HepG2 (cell line): Measurements from ENCODE around the gene SH2D7. TPM values are rescaled to one million over a fixed set of nuclear protein-coding genes. Genes with fewer than 3 reads are reported as not detected.

Experiments used
- ATAD3A ChIP-seq: sonication (generic); formaldehyde crosslinking; IDR thresholded peaks from 2 replicates; pipeline ENCODE4 v1.4.0; 2020; ENCODE audit warnings: missing genetic modification reagents
- DMTF1 ChIP-seq: sonication (generic); formaldehyde crosslinking; IDR thresholded peaks from 2 replicates; pipeline ENCODE4 v1.4.0; 2020; ENCODE audit warnings: mild to moderate bottlenecking, missing genetic modification reagents
- FUBP1 ChIP-seq: sonication (generic); formaldehyde crosslinking; IDR thresholded peaks from 2 replicates; pipeline ENCODE4 v1.5.1; 2020; ENCODE audit warnings: missing genetic modification reagents, mild to moderate bottlenecking, borderline replicate concordance
- GATA4 ChIP-seq: sonication (generic); IDR thresholded peaks from 2 replicates; pipeline ENCODE4 v1.6.1; 2016; ENCODE audit warnings: antibody characterized with exemption, low read depth, borderline replicate concordance
- MXD1 ChIP-seq: sonication (generic); formaldehyde crosslinking; IDR thresholded peaks from 2 replicates; pipeline ENCODE4 v1.4.0; 2020; ENCODE audit warnings: mild to moderate bottlenecking, missing genetic modification reagents
- NBN ChIP-seq: fragments of 450-650 bp; conservative IDR thresholded peaks from 2 replicates; pipeline ENCODE4 v1.6.1; 2017
- NFIC ChIP-seq: IDR thresholded peaks from 2 replicates; pipeline ENCODE4 v1.6.1; 2012; ENCODE audit warnings: mild to moderate bottlenecking, low read length, inconsistent platforms
- NFKBIZ ChIP-seq: IDR thresholded peaks from 2 replicates; pipeline ENCODE4 v1.6.1; 2018; ENCODE audit warnings: missing genetic modification reagents, missing compliant biosample characterization
- NR2F1 ChIP-seq, 2 experiments: fragments of 450-650 bp in 1 of 2; formaldehyde crosslinking in 1 of 2; IDR thresholded peaks; 2 replicates each; pipeline versions ENCODE4 v1.5.0 to v1.6.1; 2016 to 2020; ENCODE audit warnings: mild to moderate bottlenecking in 1 of 2, missing compliant biosample characterization in 1 of 2, missing genetic modification reagents in 1 of 2, moderate library complexity in 1 of 2
- SNRNP70 ChIP-seq: fragments of 200-400 bp; formaldehyde crosslinking; IDR thresholded peaks from 2 replicates; pipeline ENCODE4 v1.6.1; 2017; ENCODE audit warnings: mild to moderate bottlenecking, low read depth, low read length, moderate library complexity
- TAF15 ChIP-seq: fragments of 200-400 bp; formaldehyde crosslinking; IDR thresholded peaks from one replicate; pipeline ENCODE4 v1.6.1; 2018; ENCODE audit warnings: mild to moderate bottlenecking, low read depth, low read length; ENCODE audit not compliant: poor library complexity, severe bottlenecking
- TEAD3 ChIP-seq: optimal IDR thresholded peaks from 2 replicates; pipeline ENCODE3; 2016; ENCODE audit warnings: borderline replicate concordance
- THAP11 ChIP-seq: IDR thresholded peaks from 2 replicates; pipeline ENCODE4 v1.6.1; 2016; ENCODE audit warnings: missing biosample characterization, missing genetic modification reagents
- ZFP41 ChIP-seq: sonication (generic); formaldehyde crosslinking; IDR thresholded peaks from 2 replicates; pipeline ENCODE4 v1.4.0; 2020; ENCODE audit warnings: mild to moderate bottlenecking, missing genetic modification reagents, borderline replicate concordance
- ZNF10 ChIP-seq: sonication (generic); formaldehyde crosslinking; IDR thresholded peaks from 2 replicates; pipeline ENCODE4 v1.4.0; 2020; ENCODE audit warnings: mild to moderate bottlenecking, low read depth, missing genetic modification reagents, borderline replicate concordance
- ZNF691 ChIP-seq: sonication (generic); formaldehyde crosslinking; IDR thresholded peaks from 2 replicates; pipeline ENCODE4 v1.4.0; 2020; ENCODE audit warnings: missing genetic modification reagents, low read depth, mild to moderate bottlenecking, borderline replicate concordance
- ZNF710 ChIP-seq: sonication (generic); formaldehyde crosslinking; IDR thresholded peaks from 2 replicates; pipeline ENCODE4 v1.5.0; 2020; ENCODE audit warnings: mild to moderate bottlenecking, missing genetic modification reagents, borderline replicate concordance
- polyA plus RNA-seq, 8 experiments: library from polyadenylated mRNA; depleted of rRNA in 3 of 8; stranded (reverse) in 7 of 8; unstranded in 1 of 8; fragments of >200 nt; fragmentation: Illumina TruSeq in 4 of 8; extraction: Trizol in 4 of 8; gene quantifications; 2 replicates each; pipeline versions ENCODE4 v1.2.1 to v1.2.3, GENCODE V29; 2011 to 2016; ENCODE audit warnings: low read depth in 4 of 8, missing spikeins in 1 of 8, mixed read lengths in 1 of 8; ENCODE audit not compliant: insufficient read depth in 1 of 8
- total RNA-seq, 5 experiments: library from RNA; depleted of rRNA; stranded (reverse); fragments of >200 nt; fragmentation: Illumina TruSeq; extraction: Trizol; gene quantifications; 2 replicates each; pipeline ENCODE4 v1.2.3, GENCODE V29; 2016; ENCODE audit warnings: low read depth in 1 of 5
- TF ChIP-seq, protein P1 (sequence below), 2 experiments: fragments of 450-650 bp in 1 of 2; sonication (generic) in 1 of 2; formaldehyde crosslinking; IDR thresholded peaks; 2 replicates each; pipeline versions ENCODE4 v1.5.0 to v1.8.0; 2020 to 2022; ENCODE audit warnings: mild to moderate bottlenecking in 1 of 2, missing genetic modification reagents in 1 of 2

Gene SH2D7
- total and polyA plus RNA-seq, 2 of the 13 experiments (the other 11 are each of a cell fraction or from before 2014, with no cell fraction given), result not detected

DNA sequence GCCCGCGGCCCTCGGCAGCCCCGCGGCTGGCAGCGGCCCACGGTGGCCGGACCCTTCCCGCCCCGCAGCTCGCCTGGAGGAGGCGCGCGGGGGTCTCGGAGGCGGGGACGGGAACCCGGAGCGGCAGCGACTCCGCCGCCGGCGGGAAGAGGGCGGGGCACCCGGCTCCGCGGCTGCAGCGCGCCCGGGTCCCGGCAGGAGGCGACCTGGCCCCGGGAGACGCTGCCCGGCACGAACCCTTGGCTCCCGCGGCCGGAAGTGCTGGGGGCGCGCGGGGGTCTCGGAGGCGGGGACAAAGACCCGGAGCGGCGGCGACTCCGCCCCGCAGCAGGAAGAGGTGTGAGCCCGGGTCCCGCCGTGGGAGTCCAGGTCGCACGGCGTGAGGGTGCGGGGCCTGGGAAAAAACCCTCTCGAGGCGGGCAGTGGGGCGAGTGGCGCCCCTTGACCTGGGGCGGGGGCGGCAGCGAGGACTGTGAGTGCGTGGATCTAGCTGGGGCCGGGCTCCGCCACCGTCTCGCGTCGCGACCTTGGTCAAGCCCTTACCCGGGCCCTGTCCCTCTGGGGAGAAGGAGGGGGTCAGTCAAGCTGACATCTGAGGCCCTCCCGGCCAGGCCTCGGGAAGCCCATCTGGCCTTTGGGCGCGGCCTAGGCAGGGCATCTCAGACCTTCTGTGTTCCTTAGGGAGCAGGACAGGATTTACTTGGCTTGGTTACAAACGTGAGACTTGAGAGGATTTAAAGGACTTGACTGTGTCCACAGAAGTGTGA lies 39.1 kb downstream of the SH2D7 start, which contains the start of gene CIB2 (continued):
- TF ChIP-seq DMTF1 (no peak), MXD1 (CRISPR knock-in tag) (0 out of 2 replicates have a peak, but pooled peaks have one; percentile 43), NR2F1 (CRISPR knock-in tag; IDR thresholded peaks at IDR 0.05) (no peak), ZNF10 (no peak), GATA4 (0 out of 2 replicates have a peak, but pooled peaks have one; percentile 24), THAP11 (peak; percentile 46), TAF15 (no peak), ZFP41 (CRISPR knock-in tag) (no peak), NBN (no peak), FUBP1 (CRISPR knock-in tag) (no peak), NFIC (no peak), TEAD3 (peak; percentile 28), ZNF710 (CRISPR knock-in tag) (no peak), SNRNP70 (no peak), NFKBIZ (CRISPR knock-in tag) (no peak), ZNF691 (no peak; the same call in 1 of the 2 replicates), ATAD3A (no peak)
- TF ChIP-seq, protein P1, sequence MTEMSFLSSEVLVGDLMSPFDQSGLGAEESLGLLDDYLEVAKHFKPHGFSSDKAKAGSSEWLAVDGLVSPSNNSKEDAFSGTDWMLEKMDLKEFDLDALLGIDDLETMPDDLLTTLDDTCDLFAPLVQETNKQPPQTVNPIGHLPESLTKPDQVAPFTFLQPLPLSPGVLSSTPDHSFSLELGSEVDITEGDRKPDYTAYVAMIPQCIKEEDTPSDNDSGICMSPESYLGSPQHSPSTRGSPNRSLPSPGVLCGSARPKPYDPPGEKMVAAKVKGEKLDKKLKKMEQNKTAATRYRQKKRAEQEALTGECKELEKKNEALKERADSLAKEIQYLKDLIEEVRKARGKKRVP (CRISPR knock-in tag; IDR thresholded peaks at IDR 0.05), result no peak
